Islet of Langerhans (tissue), 1 donor: ENCODE data around the gene DPPA5.
"Not testable (repeated sequence)": the region's sequence is repeated elsewhere in the genome, so short reads cannot be mapped to it uniquely, and the experiment has no call there.

Experiments
- FAIRE-seq: peaks from one replicate; lab custom pipeline; 2011; peaks lifted over from hg19 to GRCh38; lab: Jason Lieb, UNC

Gene DPPA5, protein sequence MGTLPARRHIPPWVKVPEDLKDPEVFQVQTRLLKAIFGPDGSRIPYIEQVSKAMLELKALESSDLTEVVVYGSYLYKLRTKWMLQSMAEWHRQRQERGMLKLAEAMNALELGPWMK

DNA sequence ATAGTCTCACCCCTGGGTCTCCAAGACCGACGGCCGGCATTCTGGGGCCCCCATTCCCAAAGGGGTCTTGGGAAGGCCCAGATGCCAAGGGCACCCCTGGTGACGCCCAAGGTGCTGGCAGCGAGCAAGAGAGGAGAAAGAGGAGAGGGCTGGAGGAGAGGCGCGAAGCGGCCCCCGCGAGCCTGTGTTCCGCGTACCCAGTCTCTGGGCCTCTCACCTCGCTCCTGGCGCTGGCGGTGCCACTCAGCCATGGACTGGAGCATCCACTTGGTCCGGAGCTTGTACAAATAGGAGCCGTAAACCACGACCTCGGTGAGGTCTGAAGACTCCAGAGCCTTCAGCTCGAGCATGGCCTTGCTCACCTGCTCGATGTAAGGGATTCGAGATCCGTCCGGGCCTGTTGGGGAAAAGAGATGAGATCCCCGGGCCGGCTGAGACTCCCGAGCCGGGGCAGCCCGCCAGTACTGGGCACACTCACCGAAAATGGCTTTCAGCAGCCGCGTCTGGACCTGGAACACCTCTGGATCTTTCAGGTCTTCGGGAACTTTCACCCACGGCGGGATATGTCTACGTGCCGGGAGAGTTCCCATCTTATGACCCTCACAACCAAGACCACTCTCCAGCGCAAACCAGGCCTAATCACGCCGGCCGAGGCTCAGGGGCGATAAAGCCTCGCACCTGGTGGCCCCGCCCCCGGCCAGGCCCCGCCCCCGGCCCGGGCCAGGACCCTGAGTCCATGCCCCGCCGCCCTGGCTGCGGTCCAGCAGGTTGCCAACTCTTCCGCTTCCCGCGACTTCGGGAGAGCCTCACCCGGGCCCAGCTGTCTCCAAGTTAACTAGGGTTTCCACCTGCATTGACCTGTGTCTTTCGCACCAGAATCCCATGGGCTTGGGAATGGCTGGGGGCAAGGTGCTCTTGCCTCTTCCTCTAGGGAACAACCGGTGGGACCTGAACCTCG lies at the start of gene DPPA5:
Gene DPPA5, minus strand, starts transcription at position 641 of the 958 bp plus-strand sequence. Its CDS starts 51 bp downstream, at position 590.
- FAIRE-seq, result no peak

- no peak for FAIRE-seq
These were observed 46.6 kb upstream of the DPPA5 start for GRCh38 chr6:73400656-73401055.

- FAIRE-seq, result no peak
These were observed 41.8 kb upstream of the DPPA5 start for GRCh38 chr6:73395875-73396274.

- FAIRE-seq, result no peak
These were observed 40.7 kb upstream of the DPPA5 start, which contains the start of gene DDX43 for GRCh38 chr6:73394577-73395354. DDX43 (plus strand) TSS chr6:73394828; CDS start chr6:73394906, 78 bp downstream.

- FAIRE-seq, result no peak
These were observed 39.2 kb upstream of the DPPA5 start for GRCh38 chr6:73393278-73393677.

DNA sequence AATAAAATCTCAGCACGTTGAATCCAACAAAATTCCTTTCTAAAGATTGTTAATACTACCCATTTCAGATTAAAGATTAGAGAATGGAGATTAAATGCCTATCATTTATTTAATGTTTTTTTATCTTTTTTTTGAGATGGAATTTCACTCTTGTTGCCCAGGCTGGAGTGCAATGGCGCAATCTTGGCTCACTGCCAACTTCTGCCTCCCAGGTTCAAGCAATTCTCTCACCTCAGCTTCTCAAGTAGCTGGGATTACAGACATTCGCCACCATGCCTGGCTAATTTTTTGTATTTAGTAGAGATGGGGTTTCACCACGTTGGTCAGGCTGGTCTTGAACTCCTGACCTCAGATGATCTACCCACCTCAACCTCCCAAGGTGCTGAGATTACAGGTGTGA lies 38.1 kb upstream of the DPPA5 start:
- FAIRE-seq, result not testable (repeated sequence)

GRCh38 chr6:73391675-73392074 lies 37.6 kb upstream of the DPPA5 start:
- FAIRE-seq, result no peak

DNA sequence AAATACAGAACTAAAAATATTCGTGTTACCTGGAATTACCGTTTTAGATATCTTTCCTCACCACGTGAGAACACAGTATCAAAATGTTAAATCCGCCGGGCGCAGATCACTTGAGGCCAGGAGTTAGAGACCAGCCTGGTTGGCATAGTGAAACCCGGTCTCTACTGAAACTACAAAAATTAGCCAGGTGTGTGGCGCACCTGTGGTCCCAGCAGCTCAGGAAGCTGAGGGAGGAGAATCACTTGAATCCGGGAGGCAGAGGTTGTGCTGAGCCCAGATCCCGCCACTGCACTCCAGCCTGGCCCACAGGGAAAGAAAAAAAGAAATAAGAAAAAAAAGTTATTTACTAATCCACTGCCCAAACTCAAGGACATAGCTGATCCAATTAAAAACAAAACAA lies 35.8 kb upstream of the DPPA5 start:
- FAIRE-seq, result no peak

DNA sequence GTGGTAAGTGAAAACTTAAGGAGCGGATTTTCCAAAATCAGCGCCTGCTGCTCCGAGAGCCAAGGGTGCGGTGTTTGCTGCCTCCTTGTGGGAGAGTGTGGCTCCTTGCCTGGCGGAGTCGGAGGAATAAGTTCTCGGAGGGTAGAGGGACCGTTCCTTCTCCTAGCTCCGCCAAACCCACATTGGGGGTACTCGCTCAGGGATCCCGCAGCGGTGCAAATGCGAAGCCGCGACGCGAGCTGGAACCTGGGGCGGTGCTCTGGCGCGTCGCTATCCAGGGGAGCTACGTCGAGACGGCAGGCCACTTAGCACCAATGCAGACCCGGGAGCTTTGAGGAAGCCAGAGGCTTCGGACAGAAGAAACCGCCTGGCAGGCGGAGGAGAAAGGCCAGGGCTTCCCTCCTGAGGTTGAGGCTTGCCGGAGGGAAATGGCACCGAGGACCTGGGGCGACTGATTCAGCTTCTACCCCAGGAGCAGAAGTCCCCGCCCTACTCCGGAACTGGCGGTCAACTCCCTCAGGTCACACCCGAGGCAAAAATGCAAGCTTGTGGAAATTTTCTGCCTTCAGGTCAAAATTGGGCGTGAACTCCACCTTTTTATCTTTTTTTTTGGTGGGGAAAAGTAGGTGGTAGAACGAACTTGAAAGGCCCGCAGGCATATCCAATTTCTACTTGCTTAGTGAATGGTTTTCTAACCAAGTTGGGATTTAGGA lies 34.9 kb upstream of the DPPA5 start:
- FAIRE-seq, result no peak

DNA sequence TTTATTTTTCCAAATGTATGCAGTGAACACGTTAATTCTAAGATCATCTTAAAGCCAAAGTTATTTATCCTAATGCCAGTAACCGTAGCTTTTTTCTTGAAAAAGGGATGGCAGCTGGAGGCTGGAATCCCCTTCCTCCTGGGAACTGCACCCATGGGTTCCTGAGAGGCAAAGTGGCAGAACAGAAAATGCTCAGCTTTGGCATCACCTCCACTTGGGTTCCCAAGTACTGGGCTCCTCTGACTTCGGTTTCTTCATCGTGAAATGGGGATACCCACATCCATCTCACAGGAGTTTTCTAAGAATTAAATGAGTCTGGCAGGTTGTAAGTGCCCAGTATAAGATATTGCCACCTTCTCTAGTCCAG lies 34.3 kb upstream of the DPPA5 start:
- no peak for FAIRE-seq

- no peak for FAIRE-seq
These were observed 28.5 kb upstream of the DPPA5 start for GRCh38 chr6:73382462-73383113.

GRCh38 chr6:73381531-73381930 lies 27.5 kb upstream of the DPPA5 start:
- not testable (repeated sequence) for FAIRE-seq

GRCh38 chr6:73377225-73377624 lies 23.1 kb upstream of the DPPA5 start:
- no peak for FAIRE-seq

- FAIRE-seq, result no peak
These were observed 21.1 kb upstream of the DPPA5 start for GRCh38 chr6:73375216-73375615.

DNA sequence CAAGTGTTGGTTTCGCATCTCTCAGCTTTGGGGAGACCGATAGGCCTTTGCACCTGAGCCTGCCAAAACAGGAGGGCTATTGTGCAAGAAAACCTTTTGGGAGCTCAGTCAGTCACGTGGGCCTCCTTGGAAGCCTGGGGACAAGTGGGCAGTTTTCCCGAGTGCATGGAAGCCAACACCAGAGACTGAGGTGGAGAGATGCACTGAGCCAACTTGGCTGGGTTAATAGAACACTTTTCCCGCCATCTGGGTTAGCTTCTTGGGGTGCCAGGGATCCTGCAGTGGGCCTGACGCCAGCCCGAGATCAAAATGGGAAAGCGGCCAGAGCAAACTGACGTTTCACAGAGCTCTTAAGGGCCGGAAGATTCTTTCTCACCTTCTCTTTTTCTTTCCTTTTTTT lies 18.4 kb upstream of the DPPA5 start:
- FAIRE-seq, result no peak

- FAIRE-seq, result no peak
These were observed 17.9 kb upstream of the DPPA5 start for GRCh38 chr6:73371984-73372383.

- no peak for FAIRE-seq
These were observed 15.5 kb upstream of the DPPA5 start, which contains the start of gene OOEP for GRCh38 chr6:73369563-73369962. OOEP (minus strand) TSS chr6:73369897; CDS start chr6:73369792, 105 bp downstream.

GRCh38 chr6:73369157-73369556 lies 15.1 kb upstream of the DPPA5 start:
- no peak for FAIRE-seq

DNA sequence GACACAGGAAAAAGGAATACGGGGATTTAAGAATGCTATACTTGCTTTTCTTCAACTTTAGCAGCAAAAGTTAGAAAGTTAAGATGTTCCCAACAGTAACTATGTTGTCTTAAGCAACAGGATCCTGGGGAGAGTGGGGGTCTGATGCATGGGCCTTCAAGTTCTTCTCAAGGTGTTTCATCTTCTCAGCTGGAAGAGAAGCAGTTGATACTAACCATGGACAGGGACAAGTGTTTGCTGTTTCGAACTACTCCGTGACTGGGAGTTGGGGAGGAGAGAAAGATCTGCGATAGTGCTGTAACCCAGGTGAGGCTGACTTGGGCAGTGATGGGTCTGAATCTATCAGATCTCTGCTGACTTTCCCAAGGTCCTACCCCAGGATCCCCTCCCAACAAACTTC lies 14.6 kb upstream of the DPPA5 start:
- FAIRE-seq, result no peak

DNA sequence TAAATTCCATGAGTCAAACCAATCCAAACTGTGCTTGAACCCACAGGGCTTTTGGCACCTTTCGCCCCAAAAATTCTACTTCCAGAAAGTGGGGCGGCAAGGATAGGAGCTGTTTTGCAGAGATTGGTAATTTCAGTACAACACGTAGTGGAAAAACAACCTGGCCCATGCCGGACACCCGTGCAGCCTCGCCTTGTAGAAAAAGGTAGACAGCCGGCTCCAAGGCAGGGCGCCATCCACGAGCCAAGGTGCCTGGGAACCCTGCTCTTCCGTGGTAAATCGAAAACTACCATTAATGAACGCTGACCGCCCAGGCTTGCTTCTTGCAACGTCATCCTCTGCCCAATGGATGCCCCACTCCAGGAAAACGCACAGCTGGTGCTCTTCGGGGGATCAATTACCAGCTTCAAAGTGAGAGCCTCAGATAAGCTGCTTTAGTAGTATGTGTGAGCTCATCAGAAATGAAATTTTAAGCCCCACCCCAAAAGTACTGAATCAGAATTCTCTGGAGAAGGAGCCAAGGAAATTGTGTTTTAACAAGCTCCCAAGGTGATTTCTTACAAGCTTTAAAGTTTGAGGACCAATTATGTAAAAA lies 13.8 kb upstream of the DPPA5 start:
- FAIRE-seq, result no peak

- FAIRE-seq, result no peak
These were observed 10.5 kb upstream of the DPPA5 start for GRCh38 chr6:73364549-73364948.
